Stimulated activated CD4-positive, alpha-beta T cell treated with anti-CD3 and anti-CD28 coated beads, Interleukin-1b, Interleukin-23, amount 100 ng/mL, for 1 hour (primary cell): ENCODE results near the gene TMEM213.
"Not testable (repeated sequence)": the region's sequence is repeated elsewhere in the genome, so short reads cannot be mapped to it uniquely, and the experiment has no call there.

ENCODE experiments used
- DNase-seq, 2 donors: peaks; one replicate each; pipeline ENCODE4 v3.0.0-alpha.2; 2020; ENCODE audit warnings: low read depth in 2 of 2

TMEM213 gene

GRCh38 chr7:138797046-138797445 lies 748 bp upstream of the TMEM213 start:
- not testable (repeated sequence) for DNase-seq

- DNase-seq: no peak
Observed at GRCh38 chr7:138798836-138799235, 1.0 kb downstream of the TMEM213 start.

- DNase-seq: no peak
Observed at GRCh38 chr7:138799336-138800000, 1.7 kb downstream of the TMEM213 start.

GRCh38 chr7:138801256-138801655 lies 3.5 kb downstream of the TMEM213 start:
- DNase-seq: no peak

- DNase-seq: no peak
Observed at GRCh38 chr7:138802706-138803105, 4.9 kb downstream of the TMEM213 start.

GRCh38 chr7:138804618-138805017 lies 6.8 kb downstream of the TMEM213 start:
- DNase-seq: no peak

- DNase-seq: no peak
Observed at GRCh38 chr7:138809346-138809745, 11.6 kb downstream of the TMEM213 start.

- not testable (repeated sequence) for DNase-seq
Observed at GRCh38 chr7:138811327-138811726, 13.5 kb downstream of the TMEM213 start.

GRCh38 chr7:138813945-138814344 lies 16.2 kb downstream of the TMEM213 start:
- DNase-seq: no peak

- no peak for DNase-seq
Observed at GRCh38 chr7:138814816-138815332, 17.1 kb downstream of the TMEM213 start.

GRCh38 chr7:138816650-138817049 lies 18.9 kb downstream of the TMEM213 start:
- no peak for DNase-seq

GRCh38 chr7:138819625-138820024 lies 21.8 kb downstream of the TMEM213 start:
- DNase-seq: no peak

GRCh38 chr7:138821912-138822311 lies 24.1 kb downstream of the TMEM213 start:
- no peak for DNase-seq

- DNase-seq: no peak
Observed at GRCh38 chr7:138822867-138823535, 25.2 kb downstream of the TMEM213 start.

GRCh38 chr7:138825049-138825721 lies 27.4 kb downstream of the TMEM213 start:
- DNase-seq: no peak

GRCh38 chr7:138828302-138828701 lies 30.5 kb downstream of the TMEM213 start:
- DNase-seq: no peak

- DNase-seq: no peak
Observed at GRCh38 chr7:138829335-138829734, 31.5 kb downstream of the TMEM213 start.

- no peak for DNase-seq
Observed at GRCh38 chr7:138832966-138833365, 35.2 kb downstream of the TMEM213 start.

GRCh38 chr7:138833596-138833995 lies 35.8 kb downstream of the TMEM213 start:
- no peak for DNase-seq

GRCh38 chr7:138834583-138834982 lies 36.8 kb downstream of the TMEM213 start:
- no peak for DNase-seq

- no peak for DNase-seq
Observed at GRCh38 chr7:138835087-138835486, 37.3 kb downstream of the TMEM213 start.

GRCh38 chr7:138837627-138838026 lies 39.8 kb downstream of the TMEM213 start:
- no peak for DNase-seq

- DNase-seq: no peak
Observed at GRCh38 chr7:138838166-138838565, 40.4 kb downstream of the TMEM213 start.
